Left renal cortex interstitium (tissue), 4 donors: ENCODE data around the gene ELMOD1. TPM values are rescaled to one million over a fixed set of nuclear protein-coding genes. Genes with fewer than 3 reads are reported as not detected.

Source experiments
- DNase-seq, 4 donors: peaks; one replicate each; pipeline ENCODE4 v3.0.0-alpha.2; 2013; ENCODE audit warnings: low read depth in 4 of 4, low spot score in 2 of 4, missing footprints in 1 of 4
- polyA plus RNA-seq, 4 donors: library from polyadenylated mRNA; unstranded; fragments of 120-200 nt; gene quantifications; one replicate each; pipeline ENCODE4 v1.2.1, GENCODE V29; 2013; ENCODE audit not compliant: insufficient read length in 4 of 4

The ELMOD1 gene
- polyA plus RNA-seq, 4 donors, result 0.10 to 0.38 (median 0.24) TPM

DNA sequence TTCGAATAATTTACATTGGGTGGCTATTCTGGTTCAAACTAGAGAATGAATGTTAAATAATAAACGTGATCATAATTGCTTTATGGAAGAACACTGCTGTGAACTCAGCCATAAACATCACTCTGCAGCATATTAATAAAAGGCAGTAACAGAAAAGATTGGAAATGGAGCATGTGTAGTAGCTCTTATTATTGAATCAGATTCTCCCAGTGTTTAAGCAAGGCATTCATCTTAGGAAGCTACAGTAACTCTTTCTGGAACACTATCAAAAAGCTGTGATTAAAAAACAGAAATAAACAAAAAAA lies 34.7 kb downstream of the ELMOD1 start:
- no peak for DNase-seq

DNA sequence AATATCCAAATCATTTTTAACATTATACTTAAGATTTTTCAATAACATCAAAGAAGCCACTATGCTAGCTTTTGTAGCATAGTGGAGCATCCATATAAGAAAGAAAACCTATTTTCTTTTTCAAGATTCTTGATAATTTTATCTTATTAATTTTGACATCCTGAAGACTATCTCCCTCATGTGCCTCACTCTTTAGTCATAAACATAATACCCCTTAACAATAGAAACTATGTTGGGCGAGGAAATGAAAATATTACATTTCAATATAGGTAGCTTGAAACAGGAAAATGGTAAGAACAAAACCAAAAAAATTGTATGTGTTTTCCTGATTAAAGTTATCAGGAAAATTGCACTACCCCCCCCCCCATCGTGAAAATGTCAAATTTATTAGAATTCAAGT lies 40.1 kb downstream of the ELMOD1 start:
- DNase-seq, result no peak

DNA sequence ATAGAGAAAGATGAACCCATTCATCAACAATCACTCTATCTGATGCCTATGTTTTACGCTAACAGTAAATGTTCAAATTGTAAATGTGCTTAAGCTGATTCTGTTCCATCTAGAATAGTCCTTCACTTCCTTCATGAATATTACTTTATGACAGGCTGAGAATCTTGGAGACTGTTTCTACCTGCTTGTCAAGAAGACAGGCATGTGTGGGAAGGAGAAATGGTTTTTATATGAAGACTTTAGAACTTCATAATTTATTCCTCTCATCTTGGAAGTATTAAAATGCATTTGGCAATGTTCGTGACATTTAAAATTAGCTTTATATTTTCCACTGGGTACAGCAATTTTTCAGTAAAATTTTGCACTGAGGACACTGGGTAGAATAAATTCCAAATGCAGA lies 41.0 kb downstream of the ELMOD1 start:
- DNase-seq, result no peak

DNA sequence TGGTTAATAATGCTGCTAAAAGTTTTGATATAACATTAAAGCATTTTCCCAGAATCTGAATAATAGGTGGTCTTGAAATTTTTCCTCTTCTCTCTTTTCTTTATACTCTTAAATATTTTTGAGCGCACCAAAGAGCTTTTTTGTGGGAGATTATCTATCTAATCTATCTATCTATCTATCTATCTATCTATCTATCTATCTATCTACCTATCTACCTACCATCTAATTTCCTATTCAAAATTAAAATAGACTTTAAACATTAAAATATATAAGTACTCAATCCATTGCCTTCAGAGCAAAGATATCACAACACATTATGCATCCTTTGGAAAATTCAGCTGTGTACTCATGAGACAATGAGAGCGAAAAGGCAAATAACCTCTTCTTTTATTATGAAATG lies 55.8 kb downstream of the ELMOD1 start:
- no peak for DNase-seq

DNA sequence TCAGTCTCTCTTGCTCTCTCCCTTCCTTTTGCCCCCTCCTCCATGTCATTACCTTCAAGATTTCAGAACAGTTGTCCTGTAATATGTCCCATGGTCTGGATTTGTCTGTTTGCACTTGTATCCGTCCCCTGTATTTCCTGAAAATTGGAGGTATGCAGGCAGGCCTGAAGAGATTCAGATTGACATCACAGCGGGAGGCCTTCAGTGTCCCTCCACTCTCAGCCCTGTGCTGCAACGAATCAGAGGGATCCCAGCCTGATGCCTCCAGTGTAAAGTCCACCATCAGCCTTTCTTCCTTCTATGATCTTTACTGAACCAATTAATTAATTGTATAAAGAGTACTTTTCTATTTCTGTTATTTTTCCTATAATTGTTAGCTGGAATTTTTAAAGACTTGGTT lies 57.3 kb downstream of the ELMOD1 start:
- DNase-seq, result no peak

DNA sequence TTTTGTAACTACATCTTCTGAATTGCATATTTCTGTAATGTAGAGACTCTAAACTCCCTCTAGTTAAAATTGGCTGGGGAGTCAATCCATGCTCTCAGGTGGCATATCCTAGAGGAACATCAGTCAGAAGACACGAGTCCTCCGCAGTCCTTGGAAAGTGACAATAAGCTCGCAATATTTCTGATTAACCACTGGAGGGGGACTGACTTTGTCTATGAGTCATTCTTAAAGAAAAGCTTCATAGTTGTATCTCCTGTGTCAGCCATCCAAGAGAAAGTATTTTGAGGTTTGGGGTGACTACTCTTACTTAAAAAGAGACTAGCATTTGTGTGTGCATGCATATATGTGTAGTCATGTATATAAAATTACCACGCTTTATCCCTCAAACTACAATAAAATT lies 60.7 kb downstream of the ELMOD1 start:
- no peak for DNase-seq

DNA sequence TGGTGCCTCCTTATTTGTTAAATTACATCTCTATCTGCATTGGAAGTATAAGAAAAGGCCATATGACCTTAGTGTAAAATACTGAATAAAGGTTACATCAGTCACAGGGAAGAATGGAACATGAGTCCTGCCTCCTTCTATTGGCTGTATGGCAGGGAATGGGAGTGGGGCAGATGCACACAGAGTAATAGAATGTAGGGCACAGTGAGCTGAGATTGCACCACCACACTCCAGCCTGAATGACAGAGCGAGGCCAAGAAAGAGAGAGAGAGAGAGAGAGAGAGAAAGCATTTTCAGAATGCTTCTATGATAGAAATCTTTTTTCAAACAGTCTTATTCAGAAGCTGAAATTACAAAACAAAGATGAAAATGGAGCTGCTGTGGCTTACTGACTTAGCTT lies 62.1 kb downstream of the ELMOD1 start:
- DNase-seq, result no peak

DNA sequence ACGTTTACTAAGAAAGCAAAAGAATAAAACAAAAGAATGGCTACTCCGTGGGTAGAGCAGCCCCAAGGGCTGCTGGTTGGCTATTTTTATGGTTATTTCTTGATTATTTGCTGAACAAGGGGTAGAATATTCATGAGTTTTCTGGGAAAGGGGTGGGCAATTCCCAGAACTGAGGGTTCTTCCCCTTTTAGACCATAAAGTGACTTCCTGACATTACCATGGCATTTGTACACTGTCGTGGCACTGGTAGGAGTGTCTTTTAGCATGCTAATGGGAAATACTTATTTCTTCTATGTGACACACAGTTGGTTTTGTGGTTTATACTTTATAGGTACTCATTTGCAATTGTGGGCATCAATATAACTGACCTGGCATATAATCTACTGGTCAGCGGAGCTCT lies 64.7 kb downstream of the ELMOD1 start:
- no peak for DNase-seq

DNA sequence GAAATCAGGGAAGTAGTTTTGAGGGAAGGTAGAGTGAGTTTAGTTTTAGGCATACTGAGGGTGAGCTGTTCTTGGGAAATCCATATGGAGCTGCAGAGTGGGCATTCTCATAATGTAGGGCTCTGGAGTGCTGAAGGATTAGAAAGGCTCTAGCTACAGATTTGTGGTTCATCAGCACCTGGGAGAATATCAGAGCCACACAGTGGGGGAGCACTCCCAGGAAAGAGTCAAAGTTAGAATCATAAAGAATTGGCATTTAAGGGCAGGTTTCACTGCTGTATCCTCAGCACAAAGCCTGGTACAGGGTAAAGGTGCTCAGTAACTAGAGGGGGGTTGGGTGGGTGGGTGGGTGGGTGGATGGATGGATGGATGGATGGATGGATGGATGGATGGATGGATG lies 68.4 kb downstream of the ELMOD1 start:
- DNase-seq, result no peak

DNA sequence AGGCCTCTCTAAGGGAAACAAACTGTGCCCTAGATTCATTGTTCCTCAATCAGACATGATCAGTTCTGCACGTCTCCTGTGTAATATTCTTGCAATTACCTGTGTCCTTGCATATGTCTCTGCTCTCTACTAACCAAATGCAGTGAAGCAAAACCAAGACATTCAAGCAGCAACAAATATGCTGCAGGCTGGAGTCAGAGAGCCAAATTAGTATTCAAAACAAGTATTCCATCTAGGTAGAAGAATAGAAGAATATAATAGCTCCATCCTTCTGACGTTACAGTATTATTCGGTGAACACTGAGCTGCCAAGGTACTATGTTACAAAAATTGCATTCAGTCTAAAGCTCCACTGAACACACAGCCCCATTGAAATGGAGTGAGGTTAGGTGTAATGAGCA lies 69.1 kb downstream of the ELMOD1 start:
- no peak for DNase-seq

DNA sequence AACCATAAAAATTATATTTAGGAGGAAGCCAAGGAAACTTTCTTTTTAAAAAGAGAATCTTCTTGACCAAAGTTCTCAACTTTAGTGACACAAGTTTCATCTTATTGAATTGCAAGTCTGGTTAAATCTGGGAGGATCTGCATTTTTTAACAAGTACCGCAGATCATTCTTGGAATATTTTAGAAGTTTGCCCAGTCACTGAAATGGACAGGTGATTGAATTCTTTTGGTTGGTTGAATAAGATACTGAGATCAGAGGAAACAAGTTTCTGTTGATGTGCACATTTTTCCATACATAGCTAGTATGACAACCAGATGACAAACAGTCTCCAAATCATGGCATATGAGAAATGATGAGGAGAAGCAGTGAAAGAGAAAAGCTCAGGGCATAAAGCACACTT lies 70.7 kb downstream of the ELMOD1 start:
- no peak for DNase-seq

DNA sequence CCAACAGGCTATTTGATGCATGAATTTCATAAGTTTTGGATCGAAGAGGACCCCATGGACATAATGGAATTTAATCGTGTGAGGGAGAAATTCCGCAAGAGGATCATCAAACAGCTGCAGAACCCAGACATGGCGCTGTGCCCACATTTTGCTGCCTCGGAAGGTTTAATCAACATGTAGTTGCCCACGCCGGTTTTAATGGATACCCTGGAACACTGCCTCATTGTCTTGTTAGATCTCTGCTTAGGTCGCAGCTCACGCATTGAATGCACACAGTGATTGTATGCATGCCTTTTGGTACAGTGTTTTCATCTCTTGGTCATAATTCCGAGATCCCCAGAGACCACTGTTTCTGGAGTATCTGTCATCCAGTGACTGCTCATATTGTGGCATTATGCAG lies 74.1 kb downstream of the ELMOD1 start:
- DNase-seq, result no peak

DNA sequence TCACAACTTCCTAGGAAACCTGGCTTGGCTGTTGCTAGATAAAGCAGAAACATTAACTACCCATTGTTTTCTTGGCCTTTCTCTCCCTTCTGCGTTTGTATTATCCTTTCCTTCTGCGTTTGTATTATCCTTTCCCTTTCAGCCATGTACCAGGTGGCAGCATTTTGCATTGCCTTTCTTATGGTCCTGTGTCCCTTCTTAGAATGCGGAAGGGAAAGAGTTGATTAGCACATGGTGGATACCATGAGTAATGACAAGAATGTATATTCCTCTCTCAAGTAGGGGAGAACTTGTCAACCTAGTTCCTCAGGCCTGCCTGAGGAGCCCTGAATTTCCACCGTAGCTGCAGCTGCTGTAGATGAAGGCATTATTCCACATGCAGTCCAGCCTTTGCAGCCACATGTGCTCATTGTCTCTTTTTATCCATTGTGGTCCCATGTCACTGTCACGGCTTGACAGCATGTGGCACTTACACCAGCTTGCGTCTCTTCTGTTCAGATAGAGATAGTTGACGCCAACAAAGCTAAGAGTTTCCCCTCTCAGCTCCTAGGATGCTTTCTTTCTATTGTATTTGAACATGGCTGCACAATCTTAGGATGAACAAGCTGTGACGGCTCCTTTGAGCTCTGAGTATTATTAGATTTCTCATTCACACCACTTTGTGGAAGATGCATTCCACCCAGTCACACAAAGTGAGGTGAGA lies 76.1 kb downstream of the ELMOD1 start:
- no peak for DNase-seq

DNA sequence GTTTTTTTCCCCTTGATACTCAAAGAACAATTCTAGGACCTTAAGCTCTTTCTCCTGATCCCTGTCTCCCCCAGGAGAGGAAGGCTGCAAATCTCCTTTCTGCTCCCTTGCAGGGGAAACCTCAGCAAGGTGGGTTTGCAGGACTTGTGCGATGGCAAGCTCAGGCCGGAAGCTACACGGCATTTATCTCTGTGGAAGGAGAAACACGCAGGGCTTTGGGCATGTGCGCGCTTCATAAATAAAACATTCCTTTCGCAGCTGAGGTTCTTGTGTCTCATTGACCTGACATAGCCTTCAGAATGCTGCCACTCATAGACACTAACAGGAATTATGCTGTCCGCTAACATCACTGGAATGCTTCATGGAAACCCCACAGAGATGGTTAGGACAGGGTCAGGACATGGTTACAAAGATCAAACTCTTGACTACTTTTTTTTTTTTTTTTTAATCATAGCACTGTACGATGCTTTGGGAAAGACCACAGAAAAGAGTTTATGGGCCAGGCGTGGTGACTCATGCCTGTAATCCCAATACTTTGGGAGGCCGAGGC lies 78.3 kb downstream of the ELMOD1 start:
- no peak for DNase-seq

DNA sequence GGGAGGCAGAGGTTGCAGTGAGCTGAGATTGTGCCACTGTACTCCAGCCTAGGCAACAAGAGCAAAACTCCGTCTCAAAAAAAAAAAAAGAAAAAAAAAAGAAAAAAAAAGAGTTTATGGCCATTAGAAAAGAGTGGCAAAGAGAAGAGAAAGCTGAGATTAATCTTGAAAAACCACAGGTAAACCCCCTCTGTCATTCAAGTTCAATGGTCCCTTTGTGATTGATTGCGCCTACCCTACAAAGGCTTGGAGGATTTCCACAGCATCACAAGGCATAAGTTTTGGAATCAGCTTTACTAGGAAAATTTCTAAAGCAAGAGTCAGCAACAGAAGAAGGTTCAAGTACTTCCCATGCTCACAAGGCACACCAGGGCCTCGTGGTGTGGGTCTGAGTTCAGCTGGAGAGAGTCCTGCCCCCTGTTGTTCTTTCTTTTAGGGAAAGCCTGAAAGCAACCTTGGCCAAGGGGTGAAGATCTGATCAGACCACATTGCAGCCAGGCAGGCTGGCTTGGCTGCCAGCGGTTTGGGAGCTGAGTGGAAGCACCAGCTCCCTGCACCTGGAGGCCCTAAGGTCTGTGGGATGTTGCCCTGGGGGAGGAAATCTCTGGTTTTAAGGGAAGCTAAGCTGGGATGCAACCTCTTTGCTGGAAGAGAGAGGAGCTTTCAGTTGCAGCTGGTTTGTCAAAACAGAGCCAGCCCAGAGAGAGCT lies 79.1 kb downstream of the ELMOD1 start:
- DNase-seq, result no peak

DNA sequence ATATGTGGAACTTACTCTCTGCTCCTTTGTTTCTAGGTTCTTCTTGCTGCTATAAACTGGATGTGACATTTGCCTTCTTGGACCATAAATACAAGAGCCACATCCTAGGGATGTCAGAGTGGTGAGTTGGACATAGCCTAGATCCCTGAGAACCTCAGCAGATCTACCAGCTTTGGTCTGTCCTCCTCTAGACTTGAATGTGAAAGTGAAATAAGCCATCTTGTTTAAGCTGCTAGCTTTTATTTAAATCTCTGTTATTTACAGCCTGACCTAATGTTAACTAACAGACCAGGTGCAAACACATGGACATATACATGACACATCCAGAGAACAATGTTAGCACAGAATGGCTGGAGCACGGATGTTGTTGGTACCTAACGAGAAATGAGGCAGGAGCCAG lies 85.0 kb downstream of the ELMOD1 start:
- DNase-seq, result no peak

DNA sequence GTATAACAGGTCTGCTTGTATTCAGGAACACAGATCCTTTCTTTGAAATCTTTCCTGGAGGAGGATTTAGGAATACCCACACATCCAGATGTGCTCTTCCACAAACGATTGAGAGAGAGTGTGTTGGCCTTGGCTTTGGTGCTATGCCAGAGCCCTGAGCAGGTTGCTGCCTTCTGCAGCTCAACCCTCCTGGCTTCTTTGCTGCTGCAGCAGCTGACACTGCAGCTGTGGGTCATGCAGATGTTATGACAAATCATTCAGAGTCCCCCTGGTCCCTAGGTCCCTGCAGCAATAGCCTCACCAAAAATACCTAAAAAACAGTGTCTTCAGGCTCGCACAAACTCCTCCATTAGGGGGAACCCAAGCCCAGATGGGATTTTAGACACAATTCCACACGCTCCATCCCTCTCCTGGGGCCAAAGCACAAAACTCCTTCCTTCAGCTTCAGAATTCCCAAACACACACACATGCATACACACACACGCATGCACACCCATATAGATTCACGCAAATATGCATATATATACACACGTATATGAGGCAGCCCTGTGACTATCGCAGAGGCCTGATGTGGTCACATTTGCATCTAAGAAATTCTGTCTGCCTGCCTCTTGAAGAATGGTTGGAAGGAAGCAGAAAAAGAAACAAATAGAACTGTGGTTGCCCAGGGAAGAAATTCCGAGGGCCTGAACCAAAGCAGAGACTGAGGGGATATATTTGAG lies 85.5 kb downstream of the ELMOD1 start:
- DNase-seq, result no peak

DNA sequence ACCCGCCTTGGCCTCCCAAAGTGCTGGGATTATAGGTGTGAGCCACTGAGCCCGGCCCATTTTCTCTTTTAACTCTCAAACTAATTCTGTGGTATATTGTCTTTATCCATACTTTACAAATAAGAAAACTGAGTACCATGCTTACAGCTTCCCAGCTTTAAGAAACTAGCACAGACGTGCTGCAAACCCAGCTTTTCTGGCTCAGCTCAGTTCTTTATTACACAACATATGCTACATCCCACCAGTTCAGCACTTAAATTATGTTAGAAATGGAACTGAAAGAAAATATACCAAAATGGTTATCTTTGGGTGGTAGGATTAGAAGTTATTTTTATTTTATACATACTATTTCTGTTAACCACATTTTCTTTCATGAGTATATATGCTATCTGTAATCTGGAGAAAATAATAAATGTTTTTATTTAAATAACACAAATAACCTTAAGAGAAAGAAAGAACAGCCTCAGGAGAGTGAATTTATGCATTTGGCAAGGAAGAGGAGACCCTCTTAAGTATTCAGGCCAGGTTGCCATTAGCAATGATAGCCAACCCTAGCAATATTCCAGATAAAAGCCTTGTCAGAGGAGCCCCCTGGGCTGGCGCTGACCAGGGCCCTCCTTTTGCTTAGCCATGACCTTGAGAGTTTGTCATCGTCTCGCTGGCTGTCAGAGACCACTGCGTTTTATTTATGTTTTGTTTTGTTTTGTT lies 87.1 kb downstream of the ELMOD1 start:
- no peak for DNase-seq

DNA sequence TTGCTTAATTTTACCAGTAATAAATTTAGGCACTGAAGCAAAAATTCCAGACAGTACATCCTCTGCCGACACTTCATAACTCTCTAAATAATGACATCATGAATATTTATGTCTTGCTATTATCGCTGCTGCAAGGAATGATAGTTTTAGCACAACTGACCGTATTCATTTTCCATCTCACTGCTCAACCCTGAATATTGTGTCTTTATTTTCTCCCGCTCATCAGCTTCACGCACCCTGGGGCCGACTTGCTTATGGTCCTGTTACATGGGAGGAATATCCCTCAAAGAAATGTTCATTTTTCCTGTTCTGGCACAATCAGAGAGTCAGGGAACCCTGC lies 87.7 kb downstream of the ELMOD1 start:
- DNase-seq, result no peak

DNA sequence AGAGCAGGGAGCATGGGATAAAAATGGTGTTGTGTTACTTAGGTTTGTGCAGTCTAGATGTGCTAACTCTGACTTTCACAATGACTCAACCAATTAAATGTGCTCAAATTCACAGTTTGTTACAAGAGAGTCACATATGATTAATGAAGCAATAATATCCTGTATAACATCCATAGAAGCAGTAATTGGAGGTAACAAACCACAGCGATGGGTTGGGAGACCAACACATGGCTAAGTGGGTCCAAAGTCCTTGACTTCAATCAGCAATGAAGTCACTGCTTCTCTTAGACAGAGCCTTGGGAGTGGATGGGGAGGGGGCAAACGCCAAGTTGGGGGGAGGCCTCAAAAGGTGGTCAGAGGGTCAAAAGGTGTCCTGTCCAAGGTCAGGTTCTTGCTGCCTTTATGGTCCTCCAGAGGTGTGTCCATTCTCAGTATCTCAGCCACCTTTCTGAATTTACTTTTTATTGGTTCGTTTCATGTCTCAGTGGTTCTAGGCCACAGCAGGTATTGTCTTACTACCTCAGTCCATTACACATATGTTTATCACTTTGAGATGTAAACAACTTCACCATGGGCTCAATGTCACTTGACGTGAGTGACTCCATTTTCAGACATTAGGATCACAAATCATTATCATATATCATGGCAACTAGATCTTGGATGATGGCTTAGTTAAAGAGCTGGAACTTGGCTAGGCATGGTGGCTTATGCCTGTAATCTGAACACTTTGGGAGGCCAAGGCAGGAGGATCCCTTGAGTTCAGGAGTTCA lies 88.5 kb downstream of the ELMOD1 start:
- no peak for DNase-seq

DNA sequence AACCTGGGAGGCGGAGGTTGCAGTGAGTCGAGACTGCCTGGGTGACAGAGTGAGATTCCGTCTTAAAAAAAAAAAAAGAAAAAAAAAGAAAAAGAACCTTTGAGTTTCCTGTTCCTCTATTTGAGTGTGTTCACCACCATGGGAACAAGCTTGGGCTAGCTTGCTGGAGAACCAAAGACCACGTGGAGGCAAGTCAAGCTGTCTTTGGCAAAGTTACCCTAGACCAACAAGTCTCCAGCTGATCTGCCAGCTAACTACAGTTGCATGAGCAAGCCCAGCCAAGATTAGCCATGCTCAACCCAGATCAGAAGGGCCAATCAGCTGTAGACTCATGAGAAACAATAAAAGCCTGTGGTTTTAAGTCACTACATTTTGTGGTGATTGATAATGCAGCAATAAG lies 91.2 kb downstream of the ELMOD1 start:
- no peak for DNase-seq
